Keratinocyte (primary cell): ENCODE results near the gene TMA16. TPM values are rescaled to one million over a fixed set of nuclear protein-coding genes. Genes with fewer than 3 reads are reported as not detected.

Experiments
- DNase-seq: peaks from one replicate; pipeline ENCODE4 v3.0.0-alpha.2; 2011; ENCODE audit warnings: low read depth, missing footprints, low spot score
- FAIRE-seq: peaks from 2 replicates; lab custom pipeline; 2011; peaks lifted over from hg19 to GRCh38; lab: Jason Lieb, UNC
- H2AFZ ChIP-seq: 2 replicates; pipeline ENCODE4 v1.6.0; 2012; ENCODE audit warnings: low read length, control low read depth, inconsistent platforms; ENCODE audit not compliant: control insufficient read depth
- H3K27ac ChIP-seq: 2 replicates; pipeline ENCODE4 v1.5.1; 2011; ENCODE audit warnings: low read length; ENCODE audit not compliant: control insufficient read depth, insufficient read depth
- H3K27me3 ChIP-seq: 3 replicates; pipeline ENCODE4 v1.6.0; 2011; ENCODE audit warnings: low read length; ENCODE audit not compliant: control insufficient read depth, insufficient read depth; ENCODE audit errors: extremely low read depth
- H3K36me3 ChIP-seq, 2 experiments: 2 replicates in 1 of 2; 3 replicates in 1 of 2; pipeline ENCODE4 v1.5.1; 2011; ENCODE audit warnings: low read length in 2 of 2, mild to moderate bottlenecking in 1 of 2; ENCODE audit not compliant: control insufficient read depth in 2 of 2, insufficient read depth in 2 of 2; ENCODE audit errors: extremely low read depth in 1 of 2
- H3K4me1 ChIP-seq: 3 replicates; pipeline ENCODE4 v1.5.1; 2011; ENCODE audit warnings: low read length; ENCODE audit not compliant: control insufficient read depth, insufficient read depth; ENCODE audit errors: extremely low read depth
- H3K4me2 ChIP-seq: 3 replicates; pipeline ENCODE4 v1.6.0; 2011; ENCODE audit warnings: low read depth, low read length; ENCODE audit not compliant: control insufficient read depth, insufficient read depth; ENCODE audit errors: extremely low read depth
- H3K4me3 ChIP-seq, 3 experiments: fragments of 200-600 bp in 1 of 3; sonication (generic) in 1 of 3; 2 replicates in 2 of 3; 3 replicates in 1 of 3; pipeline ENCODE4 v1.5.1; 2011 to 2016; ENCODE audit warnings: low read length in 3 of 3, mild to moderate bottlenecking in 3 of 3, control low read depth in 2 of 3, inconsistent platforms in 1 of 3, low read depth in 1 of 3, mixed read lengths in 1 of 3, mixed run types in 1 of 3, moderate library complexity in 1 of 3; ENCODE audit not compliant: control insufficient read depth in 2 of 3, insufficient read depth in 2 of 3; ENCODE audit errors: extremely low read depth in 1 of 3
- H3K79me2 ChIP-seq: 2 replicates; pipeline ENCODE4 v1.6.0; 2012; ENCODE audit warnings: low read length; ENCODE audit not compliant: control insufficient read depth, insufficient read depth
- H3K9ac ChIP-seq: 3 replicates; pipeline ENCODE4 v1.6.0; 2011; ENCODE audit warnings: low read length; ENCODE audit not compliant: control insufficient read depth, insufficient read depth; ENCODE audit errors: extremely low read depth
- H3K9me1 ChIP-seq: 3 replicates; pipeline ENCODE4 v1.6.0; 2011; ENCODE audit warnings: low read length; ENCODE audit not compliant: control insufficient read depth, insufficient read depth; ENCODE audit errors: extremely low read depth
- H3K9me3 ChIP-seq: 2 replicates; pipeline ENCODE4 v1.5.1; 2012; ENCODE audit warnings: low read depth, low read length; ENCODE audit not compliant: control insufficient read depth
- H4K20me1 ChIP-seq: 3 replicates; pipeline ENCODE4 v1.6.0; 2011; ENCODE audit warnings: low read length; ENCODE audit not compliant: control insufficient read depth, insufficient read depth; ENCODE audit errors: extremely low read depth
- EZH2 ChIP-seq: IDR thresholded peaks from one replicate; pipeline ENCODE4 v1.6.1; 2012; ENCODE audit warnings: inconsistent platforms, mild to moderate bottlenecking, low read length, moderate library complexity
- dilution Hi-C: fragments of 300-500 bp; cut with MboI; formaldehyde crosslinking; loops from one replicate; pipeline ENCODE4 v1.7.0; 2020; ENCODE audit warnings: low sequenced_read_pairs; ENCODE audit not compliant: extremely low pct_ligation_motif_present
- polyA plus RNA-seq, 5 experiments: library from polyadenylated mRNA; depleted of rRNA in 3 of 5; stranded (reverse) in 3 of 5; stranded (forward) in 1 of 5; unstranded in 1 of 5; fragments of >200 nt; gene quantifications; 1 replicate in 1 of 5; 2 replicates in 3 of 5; 3 replicates in 1 of 5; pipeline versions ENCODE4 v1.2.1 to v1.2.3, GENCODE V29; 2011 to 2012; ENCODE audit warnings: missing spikeins in 2 of 5, low read depth in 1 of 5, low replicate concordance in 1 of 5
- TF ChIP-seq, protein P1 (sequence below), 3 experiments: IDR thresholded peaks in 1 of 3; conservative IDR thresholded peaks in 1 of 3; optimal IDR thresholded peaks in 1 of 3; 2 replicates in 2 of 3; 3 replicates in 1 of 3; pipeline versions ENCODE3 to v1.5.1; 2011; ENCODE audit warnings: low read length in 3 of 3, mild to moderate bottlenecking in 3 of 3, moderate library complexity in 2 of 3, control low read depth in 1 of 3, inconsistent platforms in 1 of 3; ENCODE audit not compliant: insufficient read depth in 2 of 3; ENCODE audit errors: extremely low read depth in 1 of 3

Gene TMA16
- polyA plus RNA-seq, 1 donor (not counting 4 experiments of a cell fraction or from before 2014, with no cell fraction given) = 21.3 TPM

DNA sequence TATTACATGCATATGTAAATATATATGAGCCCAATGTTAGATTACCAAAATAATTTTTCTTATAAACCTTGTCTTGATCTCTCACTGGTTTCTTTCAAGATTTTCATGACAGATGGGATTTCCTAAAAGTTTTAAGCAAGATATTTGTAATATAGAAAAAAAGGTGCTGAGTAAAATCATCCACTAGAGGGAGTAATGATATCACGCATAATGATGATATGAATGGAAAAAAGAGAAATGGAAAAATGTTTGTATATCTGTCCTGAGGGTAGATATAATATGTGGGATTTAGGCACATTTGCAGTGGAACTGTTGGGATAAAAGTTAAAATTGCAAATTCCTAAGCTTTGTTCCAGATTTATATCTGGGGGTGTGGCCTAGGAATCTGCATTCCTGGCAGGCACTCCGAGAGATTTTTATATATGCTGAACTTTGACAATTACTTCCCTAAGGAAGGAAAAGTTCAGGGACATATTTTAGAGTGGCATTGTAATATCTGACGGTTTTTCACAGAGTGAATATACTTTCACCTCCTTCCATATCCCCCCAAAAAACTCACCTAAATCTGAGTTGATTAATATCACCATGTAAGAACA lies 60.5 kb downstream of the TMA16 start:
- Histone ChIP-seq H3K9me1 (no peaks in the 10 kb centered on the region), H3K36me3 (no peaks in the 10 kb centered on the region), H3K4me1 (peaks cover 12% of the 10 kb centered on the region), H2AFZ (no peak overlapping the region), H3K79me2 (no peaks in the 10 kb centered on the region), H3K4me2 (no peak overlapping the region), H4K20me1 (no peaks in the 10 kb centered on the region), H3K27ac (no peak overlapping the region), H3K27me3 (no peaks in the 10 kb centered on the region), H3K9me3 (no peaks in the 10 kb centered on the region), H3K9ac (no peak overlapping the region), H3K4me3 (no peak overlapping the region)
- FAIRE-seq (no peak), DNase-seq (no peak)
- no peak for TF ChIP-seq EZH2
- TF ChIP-seq, protein P1, sequence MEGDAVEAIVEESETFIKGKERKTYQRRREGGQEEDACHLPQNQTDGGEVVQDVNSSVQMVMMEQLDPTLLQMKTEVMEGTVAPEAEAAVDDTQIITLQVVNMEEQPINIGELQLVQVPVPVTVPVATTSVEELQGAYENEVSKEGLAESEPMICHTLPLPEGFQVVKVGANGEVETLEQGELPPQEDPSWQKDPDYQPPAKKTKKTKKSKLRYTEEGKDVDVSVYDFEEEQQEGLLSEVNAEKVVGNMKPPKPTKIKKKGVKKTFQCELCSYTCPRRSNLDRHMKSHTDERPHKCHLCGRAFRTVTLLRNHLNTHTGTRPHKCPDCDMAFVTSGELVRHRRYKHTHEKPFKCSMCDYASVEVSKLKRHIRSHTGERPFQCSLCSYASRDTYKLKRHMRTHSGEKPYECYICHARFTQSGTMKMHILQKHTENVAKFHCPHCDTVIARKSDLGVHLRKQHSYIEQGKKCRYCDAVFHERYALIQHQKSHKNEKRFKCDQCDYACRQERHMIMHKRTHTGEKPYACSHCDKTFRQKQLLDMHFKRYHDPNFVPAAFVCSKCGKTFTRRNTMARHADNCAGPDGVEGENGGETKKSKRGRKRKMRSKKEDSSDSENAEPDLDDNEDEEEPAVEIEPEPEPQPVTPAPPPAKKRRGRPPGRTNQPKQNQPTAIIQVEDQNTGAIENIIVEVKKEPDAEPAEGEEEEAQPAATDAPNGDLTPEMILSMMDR (optimal IDR thresholded peaks at IDR 0.05 in 1 of 3, IDR thresholded peaks at IDR 0.05 in 1 of 3, conservative IDR thresholded peaks at IDR 0.05 in 1 of 3; ENCODE audit: extremely low read depth in 1 of 3, insufficient read depth in 2 of 3, low read length in 3 of 3) = peak in 2 of 3 experiments; percentile 33 to 56
- dilution Hi-C loops = loop anchor here (25.0 kb wide), 1 partner anchor 207 kb away; no protein-coding TSS in a partner anchor

DNA sequence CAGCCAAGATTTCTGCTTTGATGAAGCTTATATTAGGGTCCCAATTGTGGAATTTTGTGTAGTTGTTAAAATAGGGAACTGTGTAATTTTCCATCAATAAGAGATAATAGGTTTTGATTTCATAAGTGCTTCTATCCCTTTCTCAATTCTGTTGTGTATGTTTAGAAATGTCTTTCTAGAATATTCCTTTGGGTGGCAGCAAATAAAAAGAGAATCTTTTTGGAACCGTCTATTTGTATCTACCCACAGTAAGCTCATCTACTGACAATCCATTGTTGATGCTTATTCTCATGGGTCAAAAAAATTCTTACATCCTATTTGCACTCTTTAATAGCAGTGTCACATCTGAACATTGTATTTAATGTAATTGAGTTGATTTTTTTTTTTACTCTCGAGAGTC lies 61.7 kb downstream of the TMA16 start:
- FAIRE-seq (no peak), DNase-seq (no peak)

More for the DNA sequence above, 61.7 kb downstream of the TMA16 start:
- Histone ChIP-seq H3K9me1 (no peaks in the 10 kb centered on the region), H3K27ac (no peak overlapping the region), H3K27me3 (no peaks in the 10 kb centered on the region), H4K20me1 (no peaks in the 10 kb centered on the region), H3K36me3 (no peaks in the 10 kb centered on the region), H3K9me3 (no peaks in the 10 kb centered on the region), H3K4me1 (peaks cover 5% of the 10 kb centered on the region), H3K9ac (no peak overlapping the region), H3K4me2 (no peak overlapping the region), H2AFZ (no peak overlapping the region), H3K79me2 (no peaks in the 10 kb centered on the region), H3K4me3 (no peak overlapping the region)
- TF ChIP-seq, protein P1 (optimal IDR thresholded peaks at IDR 0.05 in 1 of 3, IDR thresholded peaks at IDR 0.05 in 1 of 3, conservative IDR thresholded peaks at IDR 0.05 in 1 of 3; ENCODE audit: extremely low read depth in 1 of 3, insufficient read depth in 2 of 3, low read length in 3 of 3) = no peak
- no peak for TF ChIP-seq EZH2
- dilution Hi-C loops = loop anchor here (25.0 kb wide), 1 partner anchor 206 kb away; no protein-coding TSS in a partner anchor
